Midbrain (tissue), 1 donor: Measurements from ENCODE around the gene NSG2.

Source experiments
- DNase-seq: peaks from one replicate; lab custom pipeline; 2025; lab: John Stamatoyannopoulos, UW

Gene NSG2

DNA sequence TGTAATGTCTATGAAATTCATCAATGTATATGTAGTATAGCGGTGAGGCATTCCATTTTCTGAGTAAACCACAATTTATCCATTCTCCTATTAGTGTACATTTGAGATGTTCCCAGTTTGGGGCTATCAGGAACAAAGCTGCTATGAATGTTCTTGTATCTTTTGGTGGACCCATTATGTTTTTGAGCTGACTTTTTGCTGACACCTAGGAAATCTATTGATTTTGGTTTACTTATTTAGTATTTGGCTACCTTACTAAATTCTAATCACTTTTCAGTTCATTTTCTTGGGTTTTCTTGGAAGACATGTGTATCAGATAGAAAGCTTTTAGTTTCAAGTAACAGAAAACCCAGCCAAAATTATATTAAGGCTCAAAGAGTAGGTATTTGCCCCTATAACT, 13.7 kb downstream of the NSG2 start:
- no peak for DNase-seq

DNA sequence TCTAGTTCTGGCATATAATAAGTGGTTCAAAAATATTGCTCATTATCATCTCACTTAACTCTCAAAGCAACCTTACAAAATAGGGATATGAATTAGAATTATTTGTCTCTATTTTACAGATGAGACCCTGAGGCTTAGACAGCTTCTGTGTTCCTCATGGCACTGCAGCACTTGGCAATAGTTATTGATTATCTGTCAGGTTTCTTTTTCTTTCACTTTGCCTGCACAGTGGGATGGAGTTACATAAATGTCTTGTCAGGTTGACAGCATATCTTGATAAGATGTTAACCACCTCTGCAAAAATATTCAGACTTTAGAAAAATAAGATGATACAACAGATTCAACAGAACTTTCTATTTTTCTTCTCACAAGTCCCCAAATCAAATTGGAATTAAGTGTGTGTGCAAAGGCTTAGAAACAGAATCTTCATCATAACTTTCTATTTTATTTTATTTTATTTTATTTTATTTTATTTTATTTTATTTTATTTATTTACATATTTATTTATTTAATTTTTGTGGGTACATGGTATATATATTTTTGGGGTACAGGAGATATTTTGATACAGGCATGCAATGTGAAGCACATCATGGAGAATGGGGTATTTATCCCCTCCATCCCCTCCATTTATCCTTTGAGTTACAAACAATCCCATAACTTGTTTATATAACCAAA, 17.7 kb downstream of the NSG2 start:
- no peak for DNase-seq

DNA sequence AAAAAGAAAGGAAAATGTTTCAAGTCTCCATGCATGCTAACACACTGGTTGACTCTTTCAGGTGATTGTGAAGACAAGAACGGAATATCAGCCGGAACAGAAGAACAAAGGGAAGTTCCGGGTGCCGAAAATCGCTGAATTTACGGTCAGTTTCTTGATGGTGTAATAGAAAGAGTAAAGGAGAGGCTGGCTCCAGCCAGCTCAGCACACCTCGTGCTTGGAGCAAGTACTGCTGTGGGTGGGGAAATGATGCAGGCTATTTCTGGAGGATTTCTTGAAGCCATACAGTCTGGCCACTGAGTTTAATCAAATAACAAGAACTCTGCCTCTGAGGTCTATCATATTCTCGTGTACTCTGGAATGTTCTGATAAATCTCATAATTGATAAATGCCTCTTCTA, 18.7 kb downstream of the NSG2 start:
- no peak for DNase-seq

- no peak for DNase-seq
Observed at GRCh38 chr5:174065528-174066197, 20.2 kb downstream of the NSG2 start.

DNA sequence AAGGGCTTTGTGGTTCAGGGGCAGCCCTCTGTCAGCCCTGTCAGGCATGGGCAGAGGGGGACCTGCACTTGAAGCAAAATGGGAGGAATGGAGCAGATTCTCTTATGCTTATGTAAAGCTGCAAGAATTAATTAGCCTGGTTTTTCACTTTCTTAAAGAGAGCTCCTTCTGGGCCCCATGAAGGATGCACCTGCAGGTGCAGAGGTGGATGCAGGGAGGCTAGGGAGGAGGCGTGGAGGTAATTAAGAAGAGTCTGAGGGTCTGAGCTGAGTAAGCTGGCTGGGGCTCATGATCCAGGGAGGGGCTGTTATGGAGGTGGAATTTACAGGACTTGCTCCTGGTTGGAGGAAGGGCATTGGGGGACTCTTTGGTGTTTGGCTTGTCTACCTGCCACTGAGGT, 22.0 kb downstream of the NSG2 start:
- no peak for DNase-seq

- DNase-seq: no peak
Observed at GRCh38 chr5:174071484-174071883, 26.0 kb downstream of the NSG2 start.

- no peak for DNase-seq
Observed at GRCh38 chr5:174073122-174073660, 27.7 kb downstream of the NSG2 start.

DNA sequence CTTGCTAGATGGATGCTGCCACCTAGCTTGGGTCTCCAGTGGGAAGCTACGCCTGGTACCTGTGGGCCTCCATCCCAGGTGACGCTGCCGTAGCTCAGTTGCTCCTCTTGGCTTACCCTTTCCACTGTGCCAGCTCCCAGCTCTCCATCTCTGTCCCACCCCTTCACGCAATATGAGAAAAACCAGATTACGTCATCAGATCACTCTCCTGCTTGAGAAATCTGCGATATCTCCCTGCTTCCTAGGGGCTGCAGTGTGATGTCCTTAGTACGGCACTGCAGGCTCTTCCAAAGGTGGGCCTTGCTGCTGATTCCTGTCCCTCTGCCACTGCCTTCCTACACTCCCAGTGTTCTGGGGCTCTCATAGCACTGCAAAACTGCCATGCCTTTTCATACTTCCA, 28.9 kb downstream of the NSG2 start:
- DNase-seq: no peak

DNA sequence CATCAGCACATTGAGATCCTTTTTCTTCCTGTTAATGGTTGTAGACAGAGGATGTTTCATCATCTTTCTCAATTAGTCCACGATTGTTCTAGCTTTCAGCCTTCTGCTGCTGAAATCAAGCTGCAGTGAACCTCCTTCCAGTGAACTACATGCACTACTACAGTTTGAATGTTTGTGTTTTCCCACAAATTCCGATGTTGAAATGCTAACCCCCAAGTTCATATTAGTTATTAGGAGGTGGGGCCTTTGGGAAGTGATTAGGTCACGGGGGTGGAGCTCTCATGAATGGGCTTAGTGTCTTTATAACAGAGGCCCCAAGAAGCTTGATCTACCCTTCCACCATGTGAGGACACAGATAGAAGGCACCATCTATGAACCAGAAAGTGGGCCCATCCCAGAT, 32.9 kb downstream of the NSG2 start:
- DNase-seq: no peak

DNA sequence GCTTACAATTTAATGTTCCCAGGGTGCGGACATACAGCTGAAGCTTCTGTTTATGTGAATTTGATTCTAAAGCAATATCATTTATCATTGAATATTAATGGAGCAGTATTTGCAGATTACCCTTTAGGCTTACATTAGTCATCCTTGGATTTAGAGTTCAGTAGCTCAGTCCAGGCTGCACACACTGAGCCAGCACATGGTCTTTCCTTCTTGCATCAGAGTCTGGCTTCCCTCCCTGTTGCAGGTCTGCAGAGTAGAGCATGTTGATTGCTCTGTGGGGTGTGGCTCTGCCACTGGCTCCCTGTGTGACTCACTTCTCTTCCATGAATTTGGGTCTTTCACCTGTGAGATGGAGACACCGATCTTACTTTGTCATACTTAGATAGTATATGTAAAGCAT, 36.8 kb downstream of the NSG2 start:
- DNase-seq: no peak

- DNase-seq: peak; percentile 37
Observed at GRCh38 chr5:174083056-174083827, 37.7 kb downstream of the NSG2 start.

GRCh38 chr5:174084691-174085154, 39.2 kb downstream of the NSG2 start:
- DNase-seq: no peak

- no peak for DNase-seq
Observed at GRCh38 chr5:174086751-174087150, 41.2 kb downstream of the NSG2 start.

- DNase-seq: no peak
Observed at GRCh38 chr5:174087783-174088182, 42.3 kb downstream of the NSG2 start.

- no peak for DNase-seq
Observed at GRCh38 chr5:174090129-174090528, 44.6 kb downstream of the NSG2 start.

DNA sequence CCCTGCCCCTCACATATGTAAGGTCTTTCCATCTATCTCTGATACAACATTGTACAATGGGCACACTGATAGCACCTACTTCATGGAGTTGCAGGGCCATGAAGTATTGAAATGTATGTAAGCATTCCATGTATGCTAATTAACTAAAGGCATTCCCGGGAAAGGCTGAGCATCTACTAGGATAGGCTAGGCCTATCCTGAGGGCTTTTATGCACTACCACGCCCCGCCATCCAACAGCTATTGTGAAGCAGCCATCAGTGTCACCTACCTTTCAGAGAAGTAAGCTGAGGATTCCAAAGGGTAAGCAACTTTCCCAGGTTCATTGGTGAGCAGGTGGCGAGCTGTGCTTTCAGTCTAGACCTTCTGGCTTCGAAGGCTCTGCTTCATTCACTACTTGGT, 47.6 kb downstream of the NSG2 start:
- no peak for DNase-seq

DNA sequence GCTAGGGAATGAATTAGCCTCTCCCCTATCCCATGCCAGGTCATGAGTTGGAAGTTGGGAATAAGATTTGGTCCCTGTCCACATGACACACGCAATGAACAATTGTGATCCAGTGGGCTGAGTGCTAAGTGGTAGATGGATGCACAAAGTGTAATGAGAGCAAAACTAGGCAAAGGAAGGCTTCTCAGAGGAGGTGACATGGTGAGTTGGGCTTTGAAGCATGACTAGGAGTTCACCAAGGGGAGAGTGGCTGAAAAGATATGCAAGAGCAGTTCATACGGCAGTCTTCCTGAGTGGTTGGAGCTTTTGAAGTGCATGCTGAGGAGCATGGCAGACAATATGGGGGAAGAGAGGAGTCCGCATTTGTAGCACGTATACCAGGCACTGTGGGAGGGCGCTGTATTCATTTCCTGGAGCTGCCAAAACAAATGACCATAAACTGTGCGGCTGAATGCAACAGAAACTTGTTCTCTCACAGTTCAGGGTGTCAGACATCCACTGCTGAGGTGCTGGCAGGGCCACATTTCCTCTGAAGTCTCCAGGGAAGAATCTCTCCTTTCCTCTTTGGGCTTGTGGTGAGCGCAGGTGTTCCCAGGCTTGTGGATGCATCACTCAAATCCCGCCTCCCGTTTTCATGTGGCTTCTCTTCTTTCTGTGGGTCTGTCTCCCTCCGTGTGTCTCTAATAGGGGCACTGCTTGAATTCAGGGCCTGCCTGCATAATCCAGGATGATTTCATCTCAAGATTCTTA, 49.5 kb downstream of the NSG2 start:
- DNase-seq: no peak

- no peak for DNase-seq
Observed at GRCh38 chr5:174096619-174097018, 51.1 kb downstream of the NSG2 start.

GRCh38 chr5:174097486-174098185, 52.1 kb downstream of the NSG2 start:
- no peak for DNase-seq

- no peak for DNase-seq
Observed at GRCh38 chr5:174098694-174099093, 53.2 kb downstream of the NSG2 start.

GRCh38 chr5:174100490-174100889, 55.0 kb downstream of the NSG2 start:
- DNase-seq: no peak
